Activated naive CD4-positive, alpha-beta T cell treated with anti-CD3 and anti-CD28 coated beads, Interleukin-2, amount 10 ng/mL, durations not matched to agents 7 days and 5 days (primary cell): ENCODE measurements around the gene CD163.
"Not testable (repeated sequence)": the region's sequence is repeated elsewhere in the genome, so short reads cannot be mapped to it uniquely, and the experiment has no call there.

Experiments
- CTCF ChIA-PET: fragments of 350-600 bp; sonication (Branson Sonifier 250); formaldehyde crosslinking; loops from one replicate; lab custom pipeline; 2021; ENCODE audit warnings: antibody characterized with exemption; lab: Charles Lee
- DNase-seq: peaks from one replicate; pipeline ENCODE4 v3.0.0-alpha.2; 2020
- H3K27ac Mint-ChIP-seq: one replicate; pipeline ENCODE4 v1.8.0; 2021; ENCODE audit warnings: mild to moderate bottlenecking, moderate library complexity, mixed read lengths
- H3K27me3 Mint-ChIP-seq: one replicate; pipeline ENCODE4 v1.8.0; 2021; ENCODE audit warnings: mild to moderate bottlenecking, mixed read lengths
- H3K36me3 Mint-ChIP-seq: one replicate; pipeline ENCODE4 v1.8.0; 2021; ENCODE audit warnings: mixed read lengths
- H3K4me1 Mint-ChIP-seq: one replicate; pipeline ENCODE4 v1.8.0; 2021; ENCODE audit warnings: mixed read lengths
- H3K4me3 Mint-ChIP-seq: one replicate; pipeline ENCODE4 v1.8.0; 2021; ENCODE audit warnings: mild to moderate bottlenecking, moderate library complexity, mixed read lengths
- H3K9me3 Mint-ChIP-seq: one replicate; pipeline ENCODE4 v1.8.0; 2021; ENCODE audit warnings: mixed read lengths

CD163 gene

DNA sequence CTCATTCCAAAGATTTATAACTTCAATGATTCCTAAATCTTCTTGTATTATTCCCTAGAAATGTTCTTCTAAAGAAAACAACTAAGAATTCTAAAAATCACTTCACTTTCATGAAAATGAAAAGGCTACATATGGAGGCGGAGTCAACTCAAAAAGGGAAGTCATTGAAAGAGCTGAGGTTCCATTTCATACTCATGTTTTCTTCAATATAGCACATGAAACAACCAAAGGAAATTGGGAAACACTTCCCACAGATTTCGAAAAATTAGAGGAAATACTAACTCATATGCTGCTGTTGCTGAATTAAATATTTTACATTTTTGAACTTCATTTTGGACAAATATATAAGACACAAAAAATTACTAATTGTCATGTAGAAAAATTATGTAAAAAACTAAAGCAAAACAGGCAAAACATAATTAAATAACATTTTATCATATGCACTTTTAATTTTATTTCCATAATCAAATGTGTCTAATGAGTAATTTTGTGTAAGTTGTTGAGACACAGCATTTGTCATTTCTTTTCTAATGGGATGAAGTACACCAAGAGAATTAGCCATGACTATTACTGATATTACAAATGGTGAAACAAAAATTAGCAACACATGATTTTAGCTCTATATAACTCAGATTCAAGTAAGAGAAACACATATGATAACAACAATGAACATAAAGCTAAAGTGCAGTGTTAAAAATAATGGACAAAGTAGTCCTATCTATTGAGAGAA lies at the start of gene CD163:
Gene CD163 (minus strand): TSS at position 92 of the 730 bp plus-strand sequence. CDS start 87 bp downstream, at position 5.
- Mint-ChIP-seq H3K9me3 (no peaks in the 10 kb centered on the region), H3K4me1 (no peaks in the 10 kb centered on the region), H3K27me3 (peaks cover 4% of the 10 kb centered on the region), H3K27ac (no peak within 1 kb of the TSS), H3K36me3 (no peaks in the 10 kb centered on the region), H3K4me3 (no peak within 1 kb of the TSS)
- CTCF ChIA-PET, result no interaction called here
- DNase-seq, result no peak

DNA sequence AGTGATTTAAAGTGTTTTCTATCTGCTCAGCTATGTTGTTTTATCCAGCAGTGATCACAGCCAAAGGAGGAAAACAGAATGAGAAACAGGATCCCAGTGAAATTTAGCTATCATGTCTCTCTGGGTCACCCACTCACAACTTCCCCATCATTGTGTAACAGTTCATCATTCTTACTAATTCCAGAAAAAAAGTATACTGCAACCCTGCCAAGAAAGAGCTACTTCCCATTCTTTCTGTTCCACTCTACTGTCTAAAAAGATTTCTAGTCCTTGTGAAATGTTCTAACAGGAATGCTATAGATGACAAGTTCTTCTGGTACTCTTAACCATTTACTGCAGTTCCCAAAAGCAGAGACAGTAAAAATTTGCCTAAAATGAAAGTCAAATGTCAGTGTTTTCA lies 39.2 kb upstream of the CD163 start:
- Mint-ChIP-seq H3K4me3 (no peak overlapping the region), H3K9me3 (no peaks in the 10 kb centered on the region), H3K36me3 (no peaks in the 10 kb centered on the region), H3K27ac (no peak overlapping the region), H3K4me1 (no peaks in the 10 kb centered on the region), H3K27me3 (no peaks in the 10 kb centered on the region)
- CTCF ChIA-PET, result no interaction called here
- no peak for DNase-seq

DNA sequence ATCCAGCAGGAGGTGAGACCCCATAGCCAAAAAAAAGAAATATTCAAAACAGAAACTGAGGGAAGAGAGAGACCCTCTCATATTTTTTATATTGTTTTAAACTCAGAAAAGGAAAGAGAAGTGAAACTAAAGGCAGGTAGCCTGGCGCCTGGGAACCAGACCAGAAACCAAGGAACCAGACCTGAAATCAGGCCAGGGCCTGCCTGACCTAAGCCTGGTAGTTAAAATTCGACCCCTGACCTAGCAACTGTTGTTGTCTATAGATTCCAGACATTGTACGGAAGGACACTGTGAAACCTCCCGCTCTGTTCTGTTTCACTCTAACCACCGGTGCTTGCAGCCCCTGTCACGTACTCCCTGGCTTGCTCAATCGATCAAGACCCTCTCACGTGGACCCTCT lies 38.5 kb upstream of the CD163 start:
- Mint-ChIP-seq H3K27ac (no peak overlapping the region), H3K27me3 (no peaks in the 10 kb centered on the region), H3K9me3 (no peaks in the 10 kb centered on the region), H3K36me3 (no peaks in the 10 kb centered on the region), H3K4me1 (no peaks in the 10 kb centered on the region), H3K4me3 (no peak overlapping the region)
- CTCF ChIA-PET, result no interaction called here
- no peak for DNase-seq

DNA sequence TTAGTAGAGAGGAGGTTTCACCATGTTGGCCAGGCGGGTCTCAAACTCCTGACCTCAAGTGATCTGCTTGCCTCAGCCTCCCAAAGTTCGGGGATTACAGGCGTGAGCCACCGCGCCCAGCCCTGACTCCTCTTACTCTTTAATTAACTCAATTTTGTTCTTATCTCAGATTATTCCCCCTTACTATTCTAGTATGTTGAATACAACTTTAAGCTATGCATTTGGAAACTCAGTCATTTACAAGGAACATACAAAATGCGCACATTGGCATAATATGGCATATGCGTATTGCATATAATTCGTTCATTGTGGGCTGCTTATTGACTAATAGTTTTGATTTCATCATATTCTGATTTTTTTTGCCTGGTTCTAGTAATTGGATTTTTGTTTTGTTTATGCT lies 10.8 kb upstream of the CD163 start:
- CTCF ChIA-PET, result no interaction called here
- H3K36me3 Mint-ChIP-seq, result no peaks in the 10 kb centered on the region

DNA sequence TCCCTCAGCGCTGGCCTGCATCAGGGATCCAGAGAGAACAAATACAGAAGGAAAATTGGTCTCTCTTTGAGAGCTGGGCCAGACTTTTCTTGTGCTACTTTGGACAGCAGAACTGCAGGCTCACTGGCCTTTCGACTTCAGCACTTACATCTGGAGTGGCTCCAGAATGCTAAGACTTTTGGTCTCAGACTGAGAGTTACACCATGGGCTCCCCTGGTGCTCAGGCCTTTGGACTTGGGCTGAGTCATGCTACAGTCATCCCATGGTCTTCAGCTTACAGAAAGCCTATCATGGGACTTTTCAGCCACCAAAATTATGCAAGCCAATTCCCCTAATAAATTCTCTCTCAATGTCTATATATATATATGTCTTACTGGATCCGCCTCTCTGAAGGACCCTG lies 9.0 kb upstream of the CD163 start:
- Mint-ChIP-seq H3K36me3 (no peaks in the 10 kb centered on the region), H3K27me3 (peaks cover 7% of the 10 kb centered on the region), H3K9me3 (no peaks in the 10 kb centered on the region), H3K27ac (no peak overlapping the region), H3K4me1 (no peaks in the 10 kb centered on the region), H3K4me3 (no peak overlapping the region)
- no peak for DNase-seq
- CTCF ChIA-PET, result no interaction called here

More for the DNA sequence above, 10.8 kb upstream of the CD163 start:
- DNase-seq, result no peak
- Mint-ChIP-seq H3K27ac (no peak overlapping the region), H3K9me3 (no peaks in the 10 kb centered on the region), H3K4me3 (no peak overlapping the region), H3K27me3 (peaks cover 8% of the 10 kb centered on the region), H3K4me1 (no peaks in the 10 kb centered on the region)

DNA sequence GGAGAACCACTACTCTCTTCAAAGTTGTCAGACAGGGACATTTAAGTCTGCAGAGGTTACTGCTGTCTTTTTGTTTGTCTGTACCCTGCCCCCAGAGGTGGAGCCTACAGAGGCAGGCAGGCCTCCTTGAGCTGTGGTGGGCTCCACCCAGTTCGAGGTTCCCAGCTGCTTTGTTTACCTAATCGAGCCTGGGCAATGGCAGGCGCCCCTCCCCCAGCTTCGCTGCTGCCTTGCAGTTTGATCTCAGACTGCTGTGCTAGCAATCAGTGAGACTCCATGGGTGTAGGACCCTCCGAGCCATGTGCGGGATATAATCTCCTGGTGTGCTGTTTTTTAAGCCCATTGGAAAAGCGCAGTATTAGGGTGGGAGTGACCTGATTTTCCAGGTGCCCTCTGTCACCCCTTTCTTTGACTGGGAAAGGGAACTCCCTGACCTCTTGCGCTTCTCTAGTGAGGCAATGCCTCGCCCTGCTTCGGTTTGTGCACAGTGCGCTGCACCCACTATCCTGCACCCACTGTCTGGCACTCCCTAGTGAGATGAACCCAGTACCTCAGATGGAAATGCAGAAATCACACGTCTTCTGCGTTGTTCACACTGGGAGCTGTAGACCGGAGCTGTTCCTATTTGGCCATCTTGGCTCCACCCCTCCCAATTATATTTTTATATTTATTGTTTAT lies 6.4 kb upstream of the CD163 start:
- H3K4me3 Mint-ChIP-seq, H3K27me3 Mint-ChIP-seq, H3K9me3 Mint-ChIP-seq, H3K27ac Mint-ChIP-seq, DNase-seq, H3K36me3 Mint-ChIP-seq, H3K4me1 Mint-ChIP-seq, CTCF ChIA-PET: not testable (repeated sequence)

DNA sequence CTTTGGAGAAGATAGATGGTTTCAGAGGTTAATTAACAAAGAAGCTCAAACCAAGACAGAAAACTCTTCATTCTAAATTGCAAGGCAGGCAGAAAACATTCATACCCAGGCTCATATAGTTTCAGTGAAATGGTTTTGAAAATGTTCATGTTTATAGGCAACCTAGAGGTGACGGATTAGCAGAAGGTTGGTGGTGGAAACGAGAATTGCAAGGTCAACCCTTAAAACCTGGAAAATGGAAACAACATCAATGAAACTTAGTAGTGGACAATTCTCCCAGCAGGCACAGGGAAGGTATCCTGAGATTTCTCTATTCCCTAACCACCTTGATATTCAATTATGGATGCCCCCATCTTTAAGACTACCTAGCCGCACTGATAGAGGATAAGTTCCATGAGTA lies 965 bp downstream of the CD163 start:
- no peak for DNase-seq
- H3K9me3 Mint-ChIP-seq, result no peaks in the 10 kb centered on the region
- H3K36me3 Mint-ChIP-seq, result no peaks in the 10 kb centered on the region
- CTCF ChIA-PET, result no interaction called here
- no peak overlapping the region for H3K4me3 Mint-ChIP-seq
- H3K27ac Mint-ChIP-seq, result no peak overlapping the region
- no peaks in the 10 kb centered on the region for H3K4me1 Mint-ChIP-seq
- peaks cover 14% of the 10 kb centered on the region for H3K27me3 Mint-ChIP-seq

DNA sequence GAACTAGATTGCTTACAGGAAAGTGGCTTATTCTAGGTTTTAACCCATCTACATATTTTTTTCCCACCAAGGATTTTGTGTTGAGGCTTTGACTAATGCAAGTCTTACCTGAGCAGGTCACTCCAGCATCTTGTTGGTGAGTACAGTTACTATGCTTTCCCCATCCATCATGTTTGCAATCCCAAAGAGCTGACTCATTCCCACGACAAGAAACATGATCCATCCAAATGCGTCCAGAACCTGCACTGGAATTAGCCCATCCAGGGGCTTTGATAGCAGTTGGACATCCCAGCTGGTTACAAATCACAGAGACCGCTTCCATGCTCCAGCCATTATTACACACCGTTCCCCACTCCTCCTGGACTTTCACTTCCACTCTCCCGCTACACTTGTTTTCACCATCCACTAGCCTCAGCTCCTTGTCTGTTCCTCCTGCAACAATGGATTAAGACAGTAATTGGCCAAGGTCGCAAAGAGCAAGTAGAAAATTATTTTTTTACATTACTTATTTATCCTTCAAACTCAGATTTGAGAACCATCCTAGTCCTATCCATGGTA lies 2.5 kb downstream of the CD163 start:
- no peak for DNase-seq
- H3K4me1 Mint-ChIP-seq, result no peaks in the 10 kb centered on the region
- H3K27ac Mint-ChIP-seq, result no peak overlapping the region
- H3K9me3 Mint-ChIP-seq, result no peaks in the 10 kb centered on the region
- H3K4me3 Mint-ChIP-seq, result no peak overlapping the region
- peaks cover 14% of the 10 kb centered on the region for H3K27me3 Mint-ChIP-seq
- CTCF ChIA-PET, result no interaction called here
- no peaks in the 10 kb centered on the region for H3K36me3 Mint-ChIP-seq

DNA sequence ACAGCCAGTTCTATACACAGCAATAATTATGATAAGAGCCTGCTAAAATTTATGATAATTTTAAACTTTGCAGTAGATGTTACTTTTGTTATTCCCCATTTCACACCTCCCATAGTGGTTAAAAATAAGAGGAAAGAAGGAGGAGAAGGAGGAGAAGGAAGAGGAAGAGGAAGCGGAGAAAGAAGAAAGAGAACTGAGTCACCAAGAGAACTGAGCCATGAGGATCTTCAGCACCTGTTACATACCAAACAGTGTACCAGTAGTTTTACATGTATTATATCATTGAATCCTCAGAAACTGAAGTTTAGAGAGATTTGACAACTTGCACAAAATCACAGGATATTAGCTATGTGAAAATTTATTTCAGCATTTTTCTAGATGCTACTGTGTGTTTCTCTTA lies 3.9 kb downstream of the CD163 start:
- no peaks in the 10 kb centered on the region for H3K9me3 Mint-ChIP-seq

DNA sequence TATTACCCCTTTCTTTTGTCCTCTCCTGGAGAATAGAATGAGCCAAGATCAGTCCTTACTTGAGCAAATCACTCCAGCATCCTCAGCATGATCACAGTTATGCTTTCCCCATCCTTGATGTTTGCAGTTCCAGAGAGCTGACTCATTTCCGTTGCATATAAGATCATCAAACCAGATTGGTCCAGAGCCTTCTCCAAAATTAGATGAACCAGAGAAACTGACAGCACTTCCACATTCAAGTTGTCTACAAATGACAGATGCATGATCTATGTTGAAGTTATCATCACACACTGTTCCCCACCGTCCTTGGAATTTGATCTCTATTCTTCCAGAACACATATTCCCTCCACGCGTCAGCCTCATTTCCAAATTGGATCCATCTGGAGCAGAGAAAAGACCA lies 4.8 kb downstream of the CD163 start:
- peaks cover 19% of the 10 kb centered on the region for H3K27me3 Mint-ChIP-seq
- DNase-seq, result no peak

More for the DNA sequence above, 3.9 kb downstream of the CD163 start:
- CTCF ChIA-PET, result no interaction called here
- no peak for DNase-seq
- no peaks in the 10 kb centered on the region for H3K36me3 Mint-ChIP-seq
- no peak overlapping the region for H3K27ac Mint-ChIP-seq
- peaks cover 19% of the 10 kb centered on the region for H3K27me3 Mint-ChIP-seq
- H3K4me3 Mint-ChIP-seq, result no peak overlapping the region
- no peaks in the 10 kb centered on the region for H3K4me1 Mint-ChIP-seq

DNA sequence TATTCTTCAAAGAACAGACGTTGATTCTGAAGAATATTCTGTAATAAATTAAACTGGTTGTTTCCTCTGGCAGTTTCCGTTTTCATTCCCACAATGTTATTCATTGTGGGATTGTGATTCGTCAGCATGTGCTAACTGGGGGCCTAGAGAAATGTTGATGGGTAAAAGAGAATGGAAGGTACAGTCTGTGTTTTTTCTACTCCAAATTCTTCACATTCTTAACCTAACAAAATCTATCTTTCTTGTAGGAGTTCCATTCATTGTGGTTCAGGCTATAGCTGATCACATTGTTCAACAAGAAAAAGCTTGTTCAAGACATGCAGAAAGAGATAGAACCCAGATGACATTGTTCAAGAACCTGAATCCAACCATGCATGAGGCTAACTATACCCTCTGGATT lies 5.9 kb downstream of the CD163 start:
- no peaks in the 10 kb centered on the region for H3K36me3 Mint-ChIP-seq
- H3K4me3 Mint-ChIP-seq, result no peak overlapping the region
- H3K4me1 Mint-ChIP-seq, result no peaks in the 10 kb centered on the region
- peaks cover 19% of the 10 kb centered on the region for H3K27me3 Mint-ChIP-seq
- no peak overlapping the region for H3K27ac Mint-ChIP-seq
- CTCF ChIA-PET, result no interaction called here
- DNase-seq, result no peak
- no peaks in the 10 kb centered on the region for H3K9me3 Mint-ChIP-seq

More for the DNA sequence above, 4.8 kb downstream of the CD163 start:
- H3K27ac Mint-ChIP-seq, result no peak overlapping the region
- no peaks in the 10 kb centered on the region for H3K36me3 Mint-ChIP-seq
- CTCF ChIA-PET, result no interaction called here
- no peaks in the 10 kb centered on the region for H3K9me3 Mint-ChIP-seq
- no peak overlapping the region for H3K4me3 Mint-ChIP-seq
- no peaks in the 10 kb centered on the region for H3K4me1 Mint-ChIP-seq

DNA sequence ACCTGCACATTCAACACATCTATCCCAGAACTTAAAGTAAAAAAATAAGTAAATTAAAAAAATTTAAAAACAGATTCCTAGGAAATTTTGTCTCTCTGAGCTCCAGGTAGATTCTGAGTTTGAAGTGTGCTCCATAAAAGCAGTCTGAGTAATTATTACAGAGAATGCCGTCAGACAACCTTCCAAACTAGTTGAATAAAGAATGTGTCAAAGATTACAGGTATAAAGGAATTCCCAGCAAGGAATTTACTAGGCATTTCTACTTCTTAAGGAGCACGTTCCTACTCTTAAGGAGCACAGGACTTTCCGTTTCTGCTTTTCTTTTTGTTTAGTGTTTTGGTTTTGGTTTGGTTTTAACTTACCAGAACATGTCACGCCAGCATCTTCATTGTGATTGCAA lies 7.1 kb downstream of the CD163 start:
- H3K9me3 Mint-ChIP-seq, result no peaks in the 10 kb centered on the region
- CTCF ChIA-PET, result no interaction called here
- no peak overlapping the region for H3K4me3 Mint-ChIP-seq

DNA sequence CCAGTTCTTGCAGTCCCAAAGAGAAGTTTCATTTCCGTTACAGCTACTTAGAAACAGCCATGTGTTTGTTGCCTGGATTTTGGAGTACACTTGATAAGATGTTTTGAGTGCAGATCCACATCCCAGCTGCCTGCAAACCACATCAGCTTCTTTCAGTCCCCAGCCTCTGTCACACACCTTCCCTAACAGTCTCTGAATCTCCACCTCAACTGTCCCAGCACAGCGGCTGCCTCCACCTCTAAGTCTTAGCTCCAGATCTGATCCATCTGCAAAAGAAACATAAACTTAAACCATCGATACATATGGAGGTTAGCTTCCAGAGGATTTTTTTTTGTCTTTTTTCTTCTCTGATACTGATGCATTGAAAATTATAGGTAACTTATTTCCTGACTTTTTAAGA lies 8.4 kb downstream of the CD163 start:
- no peaks in the 10 kb centered on the region for H3K4me1 Mint-ChIP-seq
- no peak overlapping the region for H3K27ac Mint-ChIP-seq
- no peaks in the 10 kb centered on the region for H3K36me3 Mint-ChIP-seq
- peaks cover 23% of the 10 kb centered on the region for H3K27me3 Mint-ChIP-seq
- no peak overlapping the region for H3K4me3 Mint-ChIP-seq
- CTCF ChIA-PET, result interaction anchor here (1.3 kb wide), 1 partner anchor 114 kb away, joined by 3 read pairs; no protein-coding TSS in a partner anchor
- no peak for DNase-seq
- H3K9me3 Mint-ChIP-seq, result no peaks in the 10 kb centered on the region

More for the DNA sequence above, 7.1 kb downstream of the CD163 start:
- H3K36me3 Mint-ChIP-seq, result no peaks in the 10 kb centered on the region
- H3K4me1 Mint-ChIP-seq, result no peaks in the 10 kb centered on the region
- no peak for DNase-seq
- no peak overlapping the region for H3K27ac Mint-ChIP-seq
- peaks cover 23% of the 10 kb centered on the region for H3K27me3 Mint-ChIP-seq

DNA sequence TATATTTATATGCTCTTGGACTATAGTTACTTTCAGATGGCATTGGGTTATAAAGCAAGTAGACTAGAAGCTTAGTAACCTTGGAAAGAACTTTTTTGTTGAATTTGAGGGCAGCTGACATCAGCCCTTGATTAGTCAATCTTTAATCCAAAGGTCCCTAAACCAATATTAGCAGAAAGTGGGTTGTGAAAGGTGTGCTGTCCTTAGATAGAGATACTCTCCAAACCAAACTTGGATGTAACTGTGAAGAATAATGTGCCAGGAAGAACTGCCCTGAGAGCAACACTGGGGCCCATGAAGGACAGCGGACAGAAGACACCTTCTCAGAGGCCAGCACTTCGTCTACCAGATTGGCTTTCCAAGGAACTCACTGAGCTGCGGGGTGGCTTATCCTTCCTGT lies 10.6 kb downstream of the CD163 start:
- no peak overlapping the region for H3K27ac Mint-ChIP-seq
- H3K4me3 Mint-ChIP-seq, result no peak overlapping the region
- no peaks in the 10 kb centered on the region for H3K4me1 Mint-ChIP-seq
- peaks cover 17% of the 10 kb centered on the region for H3K27me3 Mint-ChIP-seq
- H3K9me3 Mint-ChIP-seq, result no peaks in the 10 kb centered on the region
- CTCF ChIA-PET, result no interaction called here
- H3K36me3 Mint-ChIP-seq, result no peaks in the 10 kb centered on the region
- no peak for DNase-seq

DNA sequence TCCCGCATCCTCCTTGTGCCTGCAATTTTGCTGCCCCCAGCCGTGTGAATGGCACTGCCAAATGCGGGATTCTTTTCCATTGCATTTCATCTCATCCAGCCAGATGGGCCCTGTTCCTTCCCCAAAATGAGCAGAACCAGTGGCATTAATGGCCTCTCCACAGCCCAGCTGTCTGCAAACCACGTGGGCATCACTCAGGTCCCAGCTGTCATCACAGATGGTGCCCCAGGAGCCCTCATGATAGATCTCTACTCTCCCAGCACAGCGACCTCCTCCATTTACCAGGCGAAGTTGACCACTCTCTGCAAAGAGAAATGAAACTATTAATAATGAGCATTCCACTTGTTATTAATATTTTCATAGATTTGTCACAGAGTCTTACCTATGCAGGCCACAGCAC lies 17.1 kb downstream of the CD163 start:
- Mint-ChIP-seq H3K4me1 (no peaks in the 10 kb centered on the region), H3K4me3 (no peak overlapping the region), H3K27ac (no peak overlapping the region), H3K36me3 (no peaks in the 10 kb centered on the region), H3K9me3 (no peaks in the 10 kb centered on the region), H3K27me3 (peaks cover 8% of the 10 kb centered on the region)
- CTCF ChIA-PET, result no interaction called here
- DNase-seq, result no peak
